ENCODE measurements around the gene PDZK1. TPM values are rescaled to one million over a fixed set of nuclear protein-coding genes. Genes with fewer than 3 reads are reported as not detected.

PDZK1 gene
- polyA plus RNA-seq (0.88 TPM in 1 of 2 replicates, not detected in the other), polyA minus RNA-seq (0.35 and 0.49 TPM in 2 replicates)

DNA sequence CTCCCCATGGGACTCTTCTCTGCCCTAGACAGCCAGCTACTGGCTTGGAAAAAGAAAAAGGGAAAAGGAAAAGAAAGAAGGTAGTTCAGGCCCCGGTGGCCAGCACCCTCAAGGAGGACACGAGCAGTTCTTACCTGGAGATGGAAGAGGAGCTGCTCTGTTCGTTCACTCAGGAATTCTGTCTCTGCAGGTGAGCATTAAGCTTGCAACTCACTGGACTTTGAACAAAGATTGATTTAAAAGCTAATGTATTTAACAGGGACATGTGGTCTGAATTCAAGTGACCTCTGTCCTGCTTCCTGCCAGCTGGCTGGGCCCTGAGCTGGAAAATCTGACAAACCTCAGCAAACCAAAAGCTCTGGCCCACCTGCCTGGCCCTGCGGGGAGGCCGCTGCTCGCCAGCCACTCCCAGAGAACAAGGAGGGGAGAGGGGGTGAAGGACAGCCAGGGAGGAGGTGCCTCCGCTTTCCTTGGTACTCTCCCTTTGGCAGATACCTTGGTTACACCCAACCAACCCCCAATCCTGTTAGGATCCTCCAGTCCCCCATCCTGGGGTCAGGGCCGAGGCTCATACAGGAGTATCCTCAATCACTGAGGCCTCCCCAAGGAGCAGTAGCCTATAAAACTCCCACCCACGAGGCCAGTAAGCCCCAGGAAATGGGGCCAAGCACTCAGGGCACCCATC is at the start of gene PDZK1:
Gene PDZK1, minus strand, starts transcription at position 186 of the 685 bp plus-strand sequence. CDS start 19,347 bp downstream, outside the sequence.
- Histone ChIP-seq H3K4me2 (ENCODE audit: low read length) (no peak within 1 kb of the TSS), H3K27me3 (ENCODE audit: insufficient read depth, low read depth, low read length) (no peaks in the 10 kb centered on the region), H3K9me3 (ENCODE audit: low read length) (no peaks in the 10 kb centered on the region), H3K9ac (ENCODE audit: low read length) (no peak within 1 kb of the TSS), H3K27ac (ENCODE audit: low read length) (no peak within 1 kb of the TSS), H3F3A (ENCODE audit: insufficient read depth, low read length, poor library complexity, severe bottlenecking) (no peaks in the 10 kb centered on the region), H3K79me2 (replicated peaks; ENCODE audit: insufficient read depth, low read length) (no peaks in the 10 kb centered on the region), H3K36me3 (ENCODE audit: insufficient read depth, low read length) (no peaks in the 10 kb centered on the region), H2AFZ (ENCODE audit: low read depth, low read length) (no peak within 1 kb of the TSS), H4K20me1 (ENCODE audit: insufficient read depth) (no peaks in the 10 kb centered on the region), H3K9me2 (ENCODE audit: insufficient read depth, low read length) (no peaks in the 10 kb centered on the region), H3K4me3 (ENCODE audit: low read length) (no peak within 1 kb of the TSS)
- no peak for TF ChIP-seq EZH2 (IDR thresholded peaks at IDR 0.05; ENCODE audit: borderline replicate concordance, insufficient read depth, low read length, poor library complexity, severe bottlenecking)
- no peak for TF ChIP-seq SMC3 (conservative IDR thresholded peaks at IDR 0.05; ENCODE audit: poor library complexity)
- TF ChIP-seq EP300 (conservative IDR thresholded peaks at IDR 0.05; ENCODE audit: poor library complexity, severe bottlenecking): no peak
- TF ChIP-seq MXI1 (conservative IDR thresholded peaks at IDR 0.05; ENCODE audit: poor library complexity, severe bottlenecking): no peak
- TF ChIP-seq, protein P1, sequence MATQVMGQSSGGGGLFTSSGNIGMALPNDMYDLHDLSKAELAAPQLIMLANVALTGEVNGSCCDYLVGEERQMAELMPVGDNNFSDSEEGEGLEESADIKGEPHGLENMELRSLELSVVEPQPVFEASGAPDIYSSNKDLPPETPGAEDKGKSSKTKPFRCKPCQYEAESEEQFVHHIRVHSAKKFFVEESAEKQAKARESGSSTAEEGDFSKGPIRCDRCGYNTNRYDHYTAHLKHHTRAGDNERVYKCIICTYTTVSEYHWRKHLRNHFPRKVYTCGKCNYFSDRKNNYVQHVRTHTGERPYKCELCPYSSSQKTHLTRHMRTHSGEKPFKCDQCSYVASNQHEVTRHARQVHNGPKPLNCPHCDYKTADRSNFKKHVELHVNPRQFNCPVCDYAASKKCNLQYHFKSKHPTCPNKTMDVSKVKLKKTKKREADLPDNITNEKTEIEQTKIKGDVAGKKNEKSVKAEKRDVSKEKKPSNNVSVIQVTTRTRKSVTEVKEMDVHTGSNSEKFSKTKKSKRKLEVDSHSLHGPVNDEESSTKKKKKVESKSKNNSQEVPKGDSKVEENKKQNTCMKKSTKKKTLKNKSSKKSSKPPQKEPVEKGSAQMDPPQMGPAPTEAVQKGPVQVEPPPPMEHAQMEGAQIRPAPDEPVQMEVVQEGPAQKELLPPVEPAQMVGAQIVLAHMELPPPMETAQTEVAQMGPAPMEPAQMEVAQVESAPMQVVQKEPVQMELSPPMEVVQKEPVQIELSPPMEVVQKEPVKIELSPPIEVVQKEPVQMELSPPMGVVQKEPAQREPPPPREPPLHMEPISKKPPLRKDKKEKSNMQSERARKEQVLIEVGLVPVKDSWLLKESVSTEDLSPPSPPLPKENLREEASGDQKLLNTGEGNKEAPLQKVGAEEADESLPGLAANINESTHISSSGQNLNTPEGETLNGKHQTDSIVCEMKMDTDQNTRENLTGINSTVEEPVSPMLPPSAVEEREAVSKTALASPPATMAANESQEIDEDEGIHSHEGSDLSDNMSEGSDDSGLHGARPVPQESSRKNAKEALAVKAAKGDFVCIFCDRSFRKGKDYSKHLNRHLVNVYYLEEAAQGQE (IDR thresholded peaks at IDR 0.05; ENCODE audit: borderline replicate concordance): no peak
- no peak for TF ChIP-seq TAF1 (IDR thresholded peaks at IDR 0.05; ENCODE audit: low read depth)
- TF ChIP-seq, protein P2, sequence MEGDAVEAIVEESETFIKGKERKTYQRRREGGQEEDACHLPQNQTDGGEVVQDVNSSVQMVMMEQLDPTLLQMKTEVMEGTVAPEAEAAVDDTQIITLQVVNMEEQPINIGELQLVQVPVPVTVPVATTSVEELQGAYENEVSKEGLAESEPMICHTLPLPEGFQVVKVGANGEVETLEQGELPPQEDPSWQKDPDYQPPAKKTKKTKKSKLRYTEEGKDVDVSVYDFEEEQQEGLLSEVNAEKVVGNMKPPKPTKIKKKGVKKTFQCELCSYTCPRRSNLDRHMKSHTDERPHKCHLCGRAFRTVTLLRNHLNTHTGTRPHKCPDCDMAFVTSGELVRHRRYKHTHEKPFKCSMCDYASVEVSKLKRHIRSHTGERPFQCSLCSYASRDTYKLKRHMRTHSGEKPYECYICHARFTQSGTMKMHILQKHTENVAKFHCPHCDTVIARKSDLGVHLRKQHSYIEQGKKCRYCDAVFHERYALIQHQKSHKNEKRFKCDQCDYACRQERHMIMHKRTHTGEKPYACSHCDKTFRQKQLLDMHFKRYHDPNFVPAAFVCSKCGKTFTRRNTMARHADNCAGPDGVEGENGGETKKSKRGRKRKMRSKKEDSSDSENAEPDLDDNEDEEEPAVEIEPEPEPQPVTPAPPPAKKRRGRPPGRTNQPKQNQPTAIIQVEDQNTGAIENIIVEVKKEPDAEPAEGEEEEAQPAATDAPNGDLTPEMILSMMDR (IDR thresholded peaks at IDR 0.05; ENCODE audit: poor library complexity, severe bottlenecking): no peak
- no peak for TF ChIP-seq POLR2AphosphoS5 (IDR thresholded peaks at IDR 0.05)
- TF ChIP-seq RAD21 (conservative IDR thresholded peaks at IDR 0.05): no peak

DNA sequence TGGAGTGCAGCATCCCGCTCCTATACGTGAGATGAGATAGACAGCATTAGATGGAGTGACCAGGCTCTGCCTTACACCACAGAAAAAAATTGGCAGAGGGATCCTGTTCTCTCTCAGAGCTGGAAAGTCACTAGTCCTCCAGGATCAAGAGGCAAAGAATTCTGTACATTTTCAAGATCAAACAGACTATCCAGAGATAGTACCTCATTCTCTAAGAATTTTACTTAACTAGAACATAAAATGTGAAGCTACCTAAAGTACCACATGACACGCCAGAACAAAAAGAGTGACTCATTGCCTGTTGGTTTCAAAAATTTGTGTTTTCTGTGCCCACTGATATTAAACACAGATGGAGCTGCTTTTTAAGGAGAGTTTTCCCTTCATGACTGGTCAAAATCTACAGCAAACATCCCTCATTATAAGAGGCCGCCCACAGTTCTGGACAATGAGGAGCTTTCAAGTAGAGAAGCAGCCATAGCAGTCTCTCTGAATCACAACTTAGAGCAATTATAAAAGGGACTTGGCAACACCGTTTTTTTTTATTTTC is 44.4 kb upstream of the PDZK1 start:
- no peak overlapping the region for H3K9ac ChIP-seq (ENCODE audit: low read length)
- no peak overlapping the region for H3K4me2 ChIP-seq (ENCODE audit: low read length)
- H3K79me2 ChIP-seq (replicated peaks; ENCODE audit: insufficient read depth, low read length): no peaks in the 10 kb centered on the region
- H3K36me3 ChIP-seq (ENCODE audit: insufficient read depth, low read length): no peaks in the 10 kb centered on the region
- H4K20me1 ChIP-seq (ENCODE audit: insufficient read depth): no peaks in the 10 kb centered on the region
- H3K27me3 ChIP-seq (ENCODE audit: insufficient read depth, low read depth, low read length): no peaks in the 10 kb centered on the region
- H3K4me3 ChIP-seq (ENCODE audit: low read length): no peak overlapping the region
- no peaks in the 10 kb centered on the region for H3K9me2 ChIP-seq (ENCODE audit: insufficient read depth, low read length)
- no peaks in the 10 kb centered on the region for H3K9me3 ChIP-seq (ENCODE audit: low read length)
- TF ChIP-seq, protein P1 (IDR thresholded peaks at IDR 0.05; ENCODE audit: borderline replicate concordance): no peak
- TF ChIP-seq MXI1 (conservative IDR thresholded peaks at IDR 0.05; ENCODE audit: poor library complexity, severe bottlenecking) (no peak), EP300 (conservative IDR thresholded peaks at IDR 0.05; ENCODE audit: poor library complexity, severe bottlenecking) (no peak), TAF1 (IDR thresholded peaks at IDR 0.05; ENCODE audit: low read depth) (no peak), SMC3 (conservative IDR thresholded peaks at IDR 0.05; ENCODE audit: poor library complexity) (no peak), POLR2AphosphoS5 (IDR thresholded peaks at IDR 0.05) (no peak), EZH2 (IDR thresholded peaks at IDR 0.05; ENCODE audit: borderline replicate concordance, insufficient read depth, low read length, poor library complexity, severe bottlenecking) (no peak), RAD21 (conservative IDR thresholded peaks at IDR 0.05) (no peak)
- TF ChIP-seq, protein P2 (IDR thresholded peaks at IDR 0.05; ENCODE audit: poor library complexity, severe bottlenecking): no peak
- H2AFZ ChIP-seq (ENCODE audit: low read depth, low read length): no peak overlapping the region
- H3K27ac ChIP-seq (ENCODE audit: low read length): no peak overlapping the region
- H3F3A ChIP-seq (ENCODE audit: insufficient read depth, low read length, poor library complexity, severe bottlenecking): no peaks in the 10 kb centered on the region
